Measurements from ENCODE around the gene LEFTY1.

DNA sequence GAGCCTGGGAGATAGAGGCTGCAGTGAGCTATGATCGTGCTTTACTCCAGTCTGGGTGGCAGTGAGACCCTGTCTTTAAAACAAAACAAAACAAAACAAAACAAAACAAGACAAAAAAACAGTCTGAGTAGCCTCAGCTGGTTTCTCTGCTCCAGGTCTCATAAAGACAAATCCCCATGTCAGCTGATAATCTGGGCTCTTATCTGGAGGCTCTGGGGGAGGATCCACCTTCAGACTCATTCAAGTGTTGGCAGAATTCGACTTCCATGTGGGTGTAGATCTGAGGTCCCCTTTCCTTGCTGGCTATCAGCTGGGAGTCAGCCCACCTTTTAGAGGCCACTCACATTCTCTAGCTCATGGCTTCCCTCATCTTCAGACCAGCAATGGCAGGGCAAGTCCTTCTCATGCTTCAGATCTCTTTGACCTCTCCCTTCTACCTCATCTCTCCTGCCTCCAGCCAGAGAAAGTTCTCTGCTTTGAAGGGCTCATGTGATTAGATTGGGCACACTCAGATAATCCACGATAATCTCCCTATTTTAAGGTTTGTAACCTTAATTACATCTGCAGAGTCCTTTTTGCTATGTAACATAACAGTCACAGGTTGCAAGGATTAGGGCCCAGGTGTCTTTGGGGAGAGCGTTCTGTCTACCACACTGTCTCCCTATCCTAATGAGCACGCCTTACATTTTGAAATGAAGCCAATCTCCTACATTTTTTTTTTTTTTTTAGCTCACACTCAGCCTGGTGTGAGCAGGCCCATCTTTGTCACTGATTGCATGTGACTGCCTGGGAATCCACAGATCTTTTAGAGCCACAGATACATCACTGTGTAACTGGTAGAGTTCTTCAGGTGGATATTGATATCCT is 42.6 kb upstream of the LEFTY1 start:
- TF ChIP-seq GATA2 (IDR thresholded peaks at IDR 0.05; ENCODE audit: insufficient read depth, insufficient read length, low read depth, low read length) (no peak), CTCF (IDR thresholded peaks at IDR 0.05; ENCODE audit: extremely low read depth in 1 of 2, insufficient read depth in 1 of 2, low read depth in 1 of 2, low read length in 2 of 2) (no peak), POLR2AphosphoS5 (IDR thresholded peaks at IDR 0.05; ENCODE audit: insufficient read depth, low read depth, low read length) (no peak), EZH2 (IDR thresholded peaks at IDR 0.05; ENCODE audit: borderline replicate concordance, low read depth, low read length, severe bottlenecking) (no peak)
- TF ChIP-seq, protein P1, sequence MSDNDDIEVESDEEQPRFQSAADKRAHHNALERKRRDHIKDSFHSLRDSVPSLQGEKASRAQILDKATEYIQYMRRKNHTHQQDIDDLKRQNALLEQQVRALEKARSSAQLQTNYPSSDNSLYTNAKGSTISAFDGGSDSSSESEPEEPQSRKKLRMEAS (IDR thresholded peaks at IDR 0.05; ENCODE audit: insufficient read depth, insufficient read length): no peak
